GM19351 (cell line): Measurements from ENCODE around the gene G0S2.
A peak's percentile ranks its signal among the peaks of the same experiment; 100 is the strongest.

Experiments used
- ATAC-seq: cut with Tn5 transposase; IDR thresholded peaks from one replicate; pipeline ENCODE4 v1.9.1; 2021; ENCODE audit warnings: mild to moderate bottlenecking, moderate library complexity; ENCODE audit not compliant: unreplicated experiment

Gene G0S2, protein sequence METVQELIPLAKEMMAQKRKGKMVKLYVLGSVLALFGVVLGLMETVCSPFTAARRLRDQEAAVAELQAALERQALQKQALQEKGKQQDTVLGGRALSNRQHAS

DNA sequence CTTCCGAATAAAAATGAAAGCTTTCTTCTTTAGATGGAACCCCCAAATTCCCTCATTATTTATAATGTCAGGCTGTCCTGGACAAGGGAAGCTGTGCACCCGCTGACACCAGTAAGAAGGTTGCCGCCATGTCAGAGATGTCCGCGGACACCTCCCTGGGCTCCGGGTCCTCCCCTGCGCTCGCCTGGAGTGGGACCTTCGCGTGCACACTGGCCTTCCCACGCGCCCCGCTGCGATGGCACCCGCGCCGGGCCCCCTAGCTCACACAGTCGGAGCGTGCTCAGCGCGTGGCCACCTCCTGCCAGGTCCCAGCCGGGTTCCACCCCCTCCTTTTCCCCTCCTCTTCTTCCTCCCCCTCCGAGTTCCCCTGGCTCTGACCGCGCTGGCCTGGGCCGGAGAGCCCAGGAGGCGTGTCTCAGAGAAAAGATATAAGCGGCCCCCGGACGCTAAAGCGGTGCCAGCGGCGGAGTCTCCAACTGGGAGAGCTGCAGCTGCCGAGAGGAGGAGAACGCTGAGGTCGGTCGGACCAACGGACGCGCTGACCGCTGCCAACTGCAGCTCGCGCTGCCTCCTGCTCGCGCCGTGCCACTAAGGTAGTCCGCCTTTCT, at the start of gene G0S2:
G0S2 (plus strand) TSS at position 456 of the 608 bp plus-strand sequence. CDS start 273 bp downstream, outside the sequence.
- no peak for ATAC-seq

- ATAC-seq, result no peak
These were observed 49.4 kb upstream of the G0S2 start for GRCh38 chr1:209625791-209626285.

- ATAC-seq, result no peak
These were observed 48.7 kb upstream of the G0S2 start for GRCh38 chr1:209626346-209627026.

DNA sequence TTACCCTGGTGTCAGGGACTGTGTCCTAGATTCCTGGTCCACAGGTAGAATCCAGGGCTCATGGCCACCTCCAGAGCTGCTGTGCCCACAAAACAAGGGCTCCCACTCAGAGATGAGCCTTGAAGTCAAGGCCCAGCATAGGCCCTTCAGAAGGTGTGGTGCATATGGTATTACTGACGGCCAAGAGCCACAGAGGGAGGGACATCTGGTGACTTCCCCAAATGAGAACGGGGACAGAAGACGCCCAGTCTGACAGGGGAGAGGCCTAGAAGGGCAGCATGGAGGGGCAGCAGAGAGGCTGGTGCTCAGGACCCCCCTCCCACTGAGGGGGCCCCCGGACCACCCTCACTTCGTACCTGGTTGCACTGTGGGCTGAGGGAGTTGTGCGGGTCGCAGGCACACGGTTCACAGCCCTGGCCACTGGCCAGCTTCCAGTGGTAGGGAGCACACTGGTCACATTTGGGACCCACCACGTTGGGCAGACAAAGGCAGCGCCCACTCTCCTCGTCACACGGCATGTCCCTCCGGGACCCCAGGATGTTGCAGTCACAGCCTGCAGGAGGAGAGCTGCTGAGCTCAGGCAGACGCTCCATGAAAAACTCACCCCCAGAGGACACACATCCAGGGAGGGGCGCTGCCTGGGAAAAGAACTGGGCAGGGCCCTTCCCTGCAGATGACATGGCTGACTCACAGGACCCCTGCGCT, 48.0 kb upstream of the G0S2 start:
- ATAC-seq, result peak; percentile 20

- ATAC-seq, result peak; percentile 86
These were observed 47.4 kb upstream of the G0S2 start for GRCh38 chr1:209627732-209628196.

DNA sequence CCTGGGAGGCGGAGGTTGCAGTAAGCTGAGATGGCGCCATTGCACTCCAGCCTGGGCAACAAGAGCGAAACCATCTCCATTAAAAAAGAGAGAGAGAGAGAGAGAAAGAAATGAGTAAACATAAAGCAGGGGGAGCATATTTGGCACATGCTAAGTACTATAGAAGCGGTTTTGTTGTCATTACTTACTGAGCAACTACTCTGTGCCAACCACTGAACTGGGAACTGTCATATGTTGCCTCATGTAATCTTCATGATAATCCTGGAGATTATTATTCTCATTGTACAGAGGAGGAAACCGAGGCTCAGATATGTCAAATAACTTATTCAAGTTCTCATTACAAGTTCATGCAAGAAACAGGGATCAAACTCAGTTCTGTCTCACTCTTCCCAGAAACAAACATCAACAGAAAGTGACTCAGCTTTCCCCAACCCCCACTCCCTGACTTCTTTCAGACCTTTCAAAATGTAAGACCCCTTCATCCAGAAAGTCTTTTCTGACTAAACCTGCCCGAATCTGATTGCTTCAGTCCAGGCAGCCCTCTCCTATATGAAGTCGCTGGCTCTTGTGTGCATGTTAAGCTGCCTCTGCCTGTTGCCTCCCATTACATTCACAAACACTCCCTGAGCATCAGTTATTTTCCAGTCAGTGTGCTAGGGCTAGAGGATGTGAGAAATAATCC, 46.5 kb upstream of the G0S2 start:
- no peak for ATAC-seq

DNA sequence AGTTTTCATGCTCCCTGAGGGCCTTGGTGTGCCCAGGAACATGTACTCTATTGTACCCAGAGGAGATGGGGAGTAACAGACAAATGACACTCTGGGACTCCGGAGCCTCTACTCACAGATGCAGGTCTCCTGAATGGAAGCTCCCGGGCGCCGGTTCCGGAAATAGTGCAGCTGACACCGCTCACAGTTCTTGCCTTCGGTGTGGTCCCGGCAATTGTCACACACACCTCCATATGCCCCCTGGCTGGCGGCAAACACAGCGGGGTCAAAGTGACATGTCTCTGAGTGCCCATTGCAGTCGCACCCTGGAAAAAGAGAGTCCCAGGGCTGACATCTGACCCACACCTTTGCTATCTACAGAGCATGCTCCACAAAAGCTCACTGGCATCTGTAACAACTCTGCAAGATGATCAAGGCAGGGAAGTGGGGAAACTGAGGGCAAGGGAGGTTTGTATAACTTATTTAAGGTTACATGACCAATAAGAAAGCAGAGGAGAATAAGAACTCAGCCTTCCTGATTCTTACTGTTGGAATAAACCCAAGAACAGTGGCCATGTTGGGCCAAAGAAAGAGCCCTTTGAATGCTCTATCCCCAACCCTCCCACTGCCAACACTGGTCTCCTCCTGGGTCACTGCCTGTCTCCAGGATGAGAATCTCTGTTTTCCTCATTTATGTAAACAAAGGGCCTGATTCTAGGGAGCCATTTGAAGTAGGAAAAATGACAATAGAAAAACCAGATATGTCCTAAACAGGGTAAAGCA, 45.4 kb upstream of the G0S2 start:
- ATAC-seq, result no peak

DNA sequence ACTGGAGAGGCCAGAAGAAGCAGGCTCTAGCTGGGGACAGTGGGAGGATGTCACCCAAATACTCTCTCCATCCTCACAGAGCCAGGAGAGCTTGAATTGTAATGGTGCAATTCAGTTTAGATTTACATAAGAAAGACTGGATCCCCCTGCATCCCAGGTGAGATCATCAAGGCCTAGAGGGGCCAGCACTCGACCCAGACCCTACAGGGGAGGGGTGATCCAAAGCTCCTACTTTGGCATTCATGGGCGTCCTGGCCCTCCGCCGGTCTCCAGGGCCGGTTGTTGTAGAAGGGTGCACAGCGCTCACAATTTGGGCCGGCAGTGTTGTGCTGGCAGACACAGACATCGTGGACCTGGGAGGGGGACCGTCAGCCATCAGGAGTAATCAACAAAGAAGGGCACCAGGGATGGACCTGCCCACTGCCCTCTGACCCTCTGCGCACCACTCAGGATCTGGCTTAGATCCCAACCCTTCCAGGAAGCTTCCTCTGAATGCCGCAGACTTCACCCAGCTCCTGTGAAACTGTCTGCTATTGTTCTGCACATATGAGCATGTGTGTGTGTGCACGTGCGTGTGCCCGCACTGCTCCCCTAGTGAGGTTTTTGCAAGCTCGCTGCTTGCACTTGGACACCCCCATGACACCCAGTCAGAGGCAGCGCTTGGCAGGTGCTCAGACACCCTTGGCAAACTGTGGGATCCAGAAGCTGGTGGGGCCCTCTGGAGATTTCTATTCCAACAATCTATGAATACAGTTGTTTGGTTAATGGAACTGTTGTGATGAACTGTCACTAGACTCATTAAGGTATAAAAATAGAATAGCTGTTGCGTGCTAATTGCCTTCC, 44.6 kb upstream of the G0S2 start:
- no peak for ATAC-seq

DNA sequence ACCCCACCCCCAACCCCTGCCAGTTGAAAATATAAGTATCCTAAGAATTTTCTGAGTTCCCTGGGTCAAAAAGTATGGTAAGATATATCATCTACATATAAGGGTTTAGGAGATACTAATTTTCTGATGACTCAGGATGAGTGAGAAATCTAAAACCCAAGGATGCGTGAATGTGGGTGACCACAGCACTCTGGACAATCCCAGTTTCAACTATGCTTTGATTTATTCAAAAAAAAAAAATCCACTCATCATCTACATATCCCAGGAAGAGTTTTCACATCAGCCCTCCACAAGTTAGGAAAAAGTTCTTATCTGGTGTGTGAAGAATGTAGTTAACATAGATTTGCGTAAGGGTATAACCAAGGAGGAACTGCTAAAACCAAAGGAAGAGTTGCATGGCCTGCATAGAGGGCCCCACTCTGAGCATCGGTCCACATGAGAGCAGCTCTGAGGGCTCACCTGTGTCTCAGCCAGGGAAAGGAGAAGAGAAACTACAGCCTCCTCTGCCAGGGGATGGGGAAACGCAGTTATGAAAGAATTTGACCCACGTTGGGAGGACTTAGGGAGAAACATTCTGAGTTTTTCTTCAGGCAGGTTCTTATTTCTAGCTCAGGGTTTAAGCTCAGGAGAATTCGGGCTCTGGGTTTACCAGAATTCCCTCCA, 41.7 kb upstream of the G0S2 start:
- ATAC-seq, result peak; percentile 77

GRCh38 chr1:209634005-209634737, 41.0 kb upstream of the G0S2 start:
- ATAC-seq, result no peak

DNA sequence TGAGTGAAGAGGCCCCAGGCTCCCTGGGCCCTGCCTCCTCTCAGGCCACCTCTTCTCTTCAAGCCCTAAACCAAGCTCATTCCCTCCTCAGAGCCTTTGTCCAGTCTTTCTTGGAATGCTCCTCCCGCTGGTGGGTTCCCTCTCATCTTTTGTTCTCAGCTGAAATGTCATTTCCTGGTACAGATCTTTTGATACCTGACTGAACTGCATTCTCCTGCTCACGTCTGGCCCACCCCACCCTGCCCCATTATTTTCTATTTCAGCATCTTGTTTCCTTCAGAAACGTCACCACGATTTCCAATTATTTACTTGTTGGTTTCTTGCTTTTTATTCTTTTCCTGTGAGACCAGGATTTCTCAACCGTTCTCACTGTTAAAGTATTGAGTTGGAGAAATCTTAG, 39.4 kb upstream of the G0S2 start:
- no peak for ATAC-seq

DNA sequence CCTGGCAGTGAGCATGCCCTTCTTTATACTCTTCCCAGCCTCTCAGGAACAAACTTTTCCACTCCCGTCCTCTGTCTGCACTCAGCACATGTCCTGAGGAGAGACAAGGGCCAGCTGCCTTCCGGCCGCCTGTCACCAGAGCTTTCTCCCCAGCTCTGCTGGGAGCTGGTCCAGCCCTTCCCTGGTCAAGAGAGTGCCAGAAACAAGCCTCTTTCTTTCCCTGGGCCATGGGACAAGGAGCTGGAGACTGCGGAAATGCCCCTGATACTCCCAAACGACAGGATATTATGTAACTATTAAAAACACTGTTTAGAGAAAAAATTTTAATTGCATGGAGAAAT, 33.4 kb upstream of the G0S2 start:
- ATAC-seq, result no peak

DNA sequence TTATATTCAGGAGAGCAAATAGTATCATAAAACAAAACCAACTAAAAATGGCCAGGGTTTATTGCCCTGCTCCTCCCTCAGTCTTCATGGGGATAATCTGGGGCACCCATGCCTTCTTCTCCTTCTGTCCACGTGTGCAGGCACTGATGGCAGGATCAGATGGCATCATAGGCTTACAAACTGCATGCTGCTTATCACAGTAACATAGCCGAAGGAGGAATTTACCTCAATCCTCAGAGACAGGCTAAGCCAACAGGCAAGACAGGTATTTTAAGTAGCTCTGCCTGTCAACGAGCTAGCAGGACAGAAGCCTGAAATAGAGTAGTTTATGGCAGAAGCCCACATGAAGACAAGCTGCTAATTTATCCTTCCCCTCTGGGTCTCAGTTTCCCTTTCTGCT, 32.4 kb upstream of the G0S2 start:
- ATAC-seq, result no peak

DNA sequence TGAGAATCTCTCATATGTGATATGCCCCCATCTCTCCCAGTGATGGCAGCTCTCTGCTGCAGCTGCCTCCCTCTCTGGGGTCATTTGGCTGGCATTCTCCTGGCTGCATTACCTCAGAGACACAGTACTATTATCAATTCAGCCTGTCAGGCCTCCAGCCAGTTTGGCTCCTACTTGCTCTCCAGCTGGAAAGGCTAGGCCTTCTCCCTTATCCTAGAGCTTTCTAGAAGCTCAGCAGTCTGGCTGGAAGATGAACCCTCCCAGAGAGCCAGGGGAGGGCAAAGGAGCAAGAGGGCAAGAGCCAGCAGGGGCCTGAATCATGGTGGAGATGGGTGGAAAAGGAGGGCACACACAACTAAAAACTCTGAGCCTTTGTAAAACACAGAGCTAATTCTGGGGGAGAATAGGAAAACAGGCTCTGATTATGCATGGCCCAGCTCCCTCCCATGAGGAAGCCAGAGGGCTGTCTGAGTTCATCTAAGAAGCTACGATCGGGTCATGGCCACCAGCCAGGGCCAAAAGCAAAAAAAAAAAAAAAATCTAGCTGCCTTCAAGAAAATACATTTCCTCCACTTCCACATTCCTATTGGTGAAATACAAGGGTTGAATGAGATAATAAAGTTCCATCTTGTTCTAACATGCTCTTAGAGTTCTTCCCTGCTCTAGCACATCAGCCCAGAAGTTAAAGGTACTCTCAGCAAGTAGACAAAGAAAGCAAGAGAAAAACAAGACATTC, 31.8 kb upstream of the G0S2 start:
- no peak for ATAC-seq

GRCh38 chr1:209645574-209646452, 29.4 kb upstream of the G0S2 start:
- no peak for ATAC-seq

DNA sequence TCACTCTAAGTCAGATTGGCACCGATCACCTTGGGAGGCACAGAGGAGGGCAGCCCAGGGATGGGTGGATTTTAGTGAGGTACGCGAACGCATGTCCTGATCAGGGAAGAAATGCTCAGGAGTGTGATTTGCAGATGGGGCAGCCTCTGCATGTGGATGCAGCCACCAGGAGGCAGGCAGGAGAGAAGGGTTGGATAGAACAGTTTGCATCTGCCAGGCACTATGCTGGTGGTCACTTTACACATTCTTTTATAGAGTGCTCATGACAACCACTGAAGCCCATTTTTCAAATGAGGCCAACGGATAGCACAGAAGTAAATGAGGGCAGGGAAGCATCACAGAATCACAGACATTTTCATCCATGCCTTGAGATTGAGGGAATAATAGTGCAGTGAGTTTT, 28.7 kb upstream of the G0S2 start:
- ATAC-seq, result no peak

- ATAC-seq, result no peak
These were observed 28.1 kb upstream of the G0S2 start for GRCh38 chr1:209647156-209647555.
